Thymus (tissue), 11 donors: ENCODE data around the gene DDX1. TPM values are rescaled to one million over a fixed set of nuclear protein-coding genes. Genes with fewer than 3 reads are reported as not detected.
A peak's percentile ranks its signal among the peaks of the same experiment; 100 is the strongest.

Source experiments
- DNase-seq, 9 donors: peaks; one replicate each; pipeline ENCODE4 v3.0.0-alpha.2; 2013; ENCODE audit warnings: low spot score in 9 of 9, low read depth in 6 of 9, missing footprints in 1 of 9
- H3K27ac ChIP-seq, 2 donors: one replicate each; pipeline ENCODE4 v1.5.1; 2013; ENCODE audit warnings: control low read depth in 1 of 2, low read depth in 1 of 2, low read length in 1 of 2, mild to moderate bottlenecking in 1 of 2, moderate library complexity in 1 of 2
- H3K27me3 ChIP-seq, 2 donors: one replicate each; pipeline ENCODE4 v1.5.1; 2013; ENCODE audit warnings: low read length in 1 of 2; ENCODE audit not compliant: control insufficient read depth in 2 of 2, insufficient read depth in 1 of 2
- H3K36me3 ChIP-seq, 2 donors: one replicate each; pipeline ENCODE4 v1.5.1; 2013; ENCODE audit warnings: low read length in 1 of 2, mild to moderate bottlenecking in 1 of 2, moderate library complexity in 1 of 2; ENCODE audit not compliant: control insufficient read depth in 2 of 2, insufficient read depth in 2 of 2
- H3K4me1 ChIP-seq, 2 donors: one replicate each; pipeline ENCODE4 v1.5.1; 2013; ENCODE audit warnings: low read length in 2 of 2; ENCODE audit not compliant: control insufficient read depth in 2 of 2, insufficient read depth in 2 of 2
- H3K4me3 ChIP-seq, 2 donors: one replicate each; pipeline ENCODE4 v1.5.1; 2013; ENCODE audit warnings: low read length in 2 of 2, control low read depth in 1 of 2, mild to moderate bottlenecking in 1 of 2
- H3K9me3 ChIP-seq, 2 donors: one replicate each; pipeline ENCODE4 v1.5.1; 2013; ENCODE audit warnings: low read length in 1 of 2, mild to moderate bottlenecking in 1 of 2; ENCODE audit not compliant: control insufficient read depth in 2 of 2, insufficient read depth in 1 of 2
- WGBS: extraction: QIAGEN DNeasy Blood & Tissue Kit; methylation state at CpG from one replicate; pipeline ENCODE4 v1.1.7; 2013; 5-methylcytosine and 5-hydroxymethylcytosine counted together
- polyA plus RNA-seq: library from polyadenylated mRNA; stranded (reverse); fragments of 200-250 nt; gene quantifications from one replicate; pipeline ENCODE4 v1.2.3, GENCODE V29; 2013
- total RNA-seq: library from RNA; stranded (reverse); fragments of 120-200 nt; gene quantifications from one replicate; pipeline ENCODE4 v1.2.4, GENCODE V29; 2013
- donor health status: healthy.

The DDX1 gene
- total and polyA plus RNA-seq, 2 donors: 57.7 to 64.2 TPM

DNA sequence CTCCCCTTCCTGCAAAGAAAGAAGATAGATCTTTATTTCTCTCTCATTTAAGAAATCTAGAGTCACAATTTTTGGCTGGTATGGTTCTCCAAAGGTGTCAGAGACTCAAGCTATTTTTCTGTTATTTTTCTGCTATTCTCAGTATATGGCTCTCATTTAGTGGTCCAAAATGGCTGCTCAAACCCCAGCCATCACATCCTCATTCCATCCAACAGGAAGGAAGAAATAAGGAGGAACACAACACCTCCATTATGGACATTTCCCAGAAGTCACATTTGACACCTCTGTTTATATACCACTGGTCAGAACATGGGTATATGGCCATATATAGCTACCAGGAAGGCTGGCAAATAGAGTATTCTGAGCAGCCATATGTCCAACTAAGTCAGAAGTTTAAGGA lies 7.4 kb upstream of the DDX1 start:
- H3K27me3 ChIP-seq: no peaks in the 10 kb centered on the region
- no peaks in the 10 kb centered on the region for H3K9me3 ChIP-seq
- H3K4me3 ChIP-seq: no peak overlapping the region
- H3K27ac ChIP-seq: no peak overlapping the region
- no peaks in the 10 kb centered on the region for H3K36me3 ChIP-seq
- H3K4me1 ChIP-seq: no peaks in the 10 kb centered on the region
- no peak for DNase-seq

DNA sequence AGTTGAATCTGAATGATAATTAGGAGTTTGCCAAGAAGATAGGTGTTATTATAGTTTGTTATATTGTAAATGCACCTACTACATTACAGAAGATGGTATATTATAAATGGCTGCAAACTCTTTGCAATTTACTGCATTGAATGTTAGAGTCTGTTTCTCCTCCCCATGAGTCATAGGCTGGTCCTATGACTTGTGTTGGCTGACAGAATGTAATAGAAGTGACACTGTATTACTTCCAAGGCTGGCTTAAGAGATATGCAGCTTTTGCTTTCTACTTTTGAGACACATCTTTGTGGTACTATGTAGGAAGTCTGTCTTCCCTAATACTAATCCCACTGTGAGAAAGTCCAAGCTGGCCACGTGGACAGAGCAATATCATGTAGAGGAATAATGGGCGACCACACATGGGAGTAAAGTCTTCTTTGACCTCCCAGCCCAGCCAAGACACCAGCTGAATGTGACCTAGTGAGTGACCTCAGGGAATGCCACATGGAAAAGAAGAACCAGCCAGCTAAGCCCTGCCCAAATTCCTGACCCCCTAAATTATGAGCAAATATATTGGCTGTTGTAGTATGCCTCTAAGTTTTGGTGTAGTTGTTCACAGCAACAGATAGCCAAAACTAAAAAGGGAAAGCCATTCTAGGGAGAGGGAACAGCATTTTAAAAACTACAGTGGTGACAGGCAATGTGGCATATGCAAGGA lies 6.8 kb upstream of the DDX1 start:
- no peaks in the 10 kb centered on the region for H3K27me3 ChIP-seq
- no peaks in the 10 kb centered on the region for H3K9me3 ChIP-seq
- H3K36me3 ChIP-seq: no peaks in the 10 kb centered on the region
- H3K27ac ChIP-seq: no peak overlapping the region
- WGBS: 90% methylated on average over 2 of the region's 2 CpGs
- no peak for DNase-seq
- no peaks in the 10 kb centered on the region for H3K4me1 ChIP-seq
- H3K4me3 ChIP-seq: no peak overlapping the region

DNA sequence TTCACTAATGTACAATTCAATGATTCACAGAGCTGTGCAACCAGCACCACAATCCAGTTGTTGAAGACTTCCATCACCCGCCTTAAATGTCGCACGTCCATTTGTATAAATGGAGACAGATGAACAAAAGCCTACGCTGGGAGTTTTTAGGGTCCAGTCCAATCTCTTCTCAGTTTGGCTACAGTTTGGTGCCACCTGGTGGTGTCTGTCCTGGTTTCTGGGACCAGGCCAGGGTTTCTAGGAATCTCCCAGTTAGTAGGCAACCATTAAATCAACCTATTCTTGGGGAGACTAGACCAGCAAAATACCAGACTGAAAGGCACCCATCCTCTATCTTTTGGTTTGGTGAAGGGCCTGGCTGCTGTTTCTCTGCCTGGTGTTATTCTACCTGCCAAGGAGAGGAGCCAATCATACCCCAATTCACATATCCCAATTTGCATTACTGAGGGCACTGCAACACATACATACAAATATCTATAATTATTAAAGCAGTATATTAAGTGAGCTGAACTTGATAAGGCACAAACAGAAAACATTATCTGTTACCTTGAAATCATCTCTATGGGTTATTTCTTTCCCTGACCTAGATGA lies 3.2 kb upstream of the DDX1 start:
- 74% methylated on average over 4 of the region's 4 CpGs for WGBS
- peak in 3 of 9 donors; percentile 6 to 27 (median 18) for DNase-seq
- H3K9me3 ChIP-seq: no peaks in the 10 kb centered on the region

DNA sequence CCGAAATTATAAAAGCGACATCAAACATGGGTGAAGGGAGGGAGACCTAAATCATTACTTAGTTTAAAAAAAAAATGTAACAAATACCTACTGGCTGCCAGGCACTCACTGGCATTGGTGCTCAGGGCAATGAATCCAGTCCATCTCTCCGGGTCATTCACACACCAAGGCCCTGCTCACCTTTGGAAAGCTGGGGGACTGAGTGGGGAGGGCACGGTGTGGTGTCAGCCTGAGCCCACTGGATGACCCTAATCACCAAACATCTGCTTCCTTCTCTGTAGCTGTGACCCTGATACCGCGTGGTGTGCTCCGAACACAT lies 336 bp upstream of the DDX1 start:
- peak in 1 of 9 donors; percentile 5 for DNase-seq
- H3K4me1 ChIP-seq: peaks cover 5 to 7% of the 10 kb centered on the region in 2 donors
- no peaks in the 10 kb centered on the region for H3K27me3 ChIP-seq
- H3K9me3 ChIP-seq: no peaks in the 10 kb centered on the region
- peak overlapping the region; percentile 89 to 94 for H3K4me3 ChIP-seq
- peak overlapping the region; percentile 81 to 84 for H3K27ac ChIP-seq
- 27% methylated on average over 7 of the region's 7 CpGs for WGBS
- H3K36me3 ChIP-seq: peaks cover 5 to 8% of the 10 kb centered on the region in 2 donors

More for the DNA sequence above, 3.2 kb upstream of the DDX1 start:
- Histone ChIP-seq H3K4me1 (peaks cover 5% of the 10 kb centered on the region in 2 donors), H3K36me3 (no peaks in the 10 kb centered on the region), H3K27me3 (no peaks in the 10 kb centered on the region), H3K27ac (no peak overlapping the region), H3K4me3 (no peak overlapping the region)

DNA sequence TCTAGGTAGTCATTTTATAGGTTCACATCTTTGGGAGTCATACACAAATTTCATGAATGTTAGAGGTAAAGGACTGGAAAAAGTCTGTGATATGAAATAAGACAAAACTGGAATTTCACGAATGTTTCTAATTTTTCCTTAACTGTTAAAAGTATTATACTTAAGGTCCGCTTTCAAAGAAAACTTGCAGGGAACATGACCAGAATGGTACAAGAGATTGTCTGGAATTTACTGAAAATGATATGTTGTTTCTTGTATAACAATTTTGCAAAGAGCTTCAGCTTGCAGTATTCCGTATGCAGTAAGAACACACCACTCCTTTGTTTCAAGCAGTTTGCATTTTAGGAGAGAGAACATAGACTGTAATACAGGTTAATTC lies 1.6 kb downstream of the DDX1 start:
- Histone ChIP-seq H3K4me1 (peaks cover 5 to 7% of the 10 kb centered on the region in 2 donors), H3K27ac (no peak overlapping the region), H3K27me3 (no peaks in the 10 kb centered on the region), H3K36me3 (peaks cover 5 to 22% of the 10 kb centered on the region in 2 donors), H3K4me3 (no peak overlapping the region), H3K9me3 (no peaks in the 10 kb centered on the region)
- DNase-seq: no peak
- WGBS: 96% methylated on average over 3 of the region's 3 CpGs

DNA sequence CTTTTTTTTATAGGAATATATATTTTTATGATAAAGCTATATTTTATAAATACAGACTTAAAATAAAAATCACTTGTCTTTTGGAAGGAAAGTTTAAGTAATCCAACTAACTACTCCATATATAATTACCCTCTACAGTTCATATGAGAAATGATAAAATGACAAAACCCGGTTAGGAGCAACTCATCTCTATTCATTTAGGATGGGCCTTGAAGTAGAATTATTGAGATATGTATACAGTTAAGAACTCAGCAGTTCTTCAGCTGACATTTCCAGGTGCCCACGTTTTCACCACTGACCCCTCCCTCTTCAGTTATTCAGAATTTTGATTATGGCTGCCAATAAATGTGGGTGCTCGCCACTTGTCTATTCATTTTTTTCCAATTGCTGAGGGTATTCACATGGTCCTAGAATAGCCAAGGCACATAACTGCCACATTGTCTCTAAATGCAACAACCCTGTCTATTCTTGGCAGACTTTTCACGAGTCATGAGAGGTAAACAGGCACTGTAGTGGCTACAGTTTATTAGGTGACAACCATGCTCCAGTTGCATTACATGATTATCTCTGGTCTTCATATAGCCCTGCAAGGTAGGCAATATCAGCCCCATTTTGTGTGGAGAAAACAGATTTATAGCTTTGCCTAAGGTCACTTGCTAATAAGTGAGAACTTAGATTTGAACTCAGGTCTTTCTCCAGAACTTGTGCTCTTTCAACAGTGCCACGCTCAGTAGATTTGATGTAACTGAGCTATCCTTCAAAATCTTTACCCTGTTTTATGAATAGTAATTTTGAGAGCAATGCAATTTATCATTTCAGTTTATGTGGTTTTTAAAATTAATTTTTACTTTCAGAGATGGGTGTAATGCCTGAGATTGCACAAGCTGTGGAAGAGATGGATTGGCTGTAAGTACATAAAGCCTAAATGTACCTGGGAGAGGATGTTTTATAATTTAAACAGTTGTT lies 2.9 kb downstream of the DDX1 start:
- 86% methylated on average over 5 of the region's 5 CpGs for WGBS
- H3K4me1 ChIP-seq: peaks cover 5 to 7% of the 10 kb centered on the region in 2 donors
- no peak overlapping the region for H3K4me3 ChIP-seq
- no peak for DNase-seq
- H3K9me3 ChIP-seq: no peaks in the 10 kb centered on the region
- H3K27me3 ChIP-seq: no peaks in the 10 kb centered on the region
- peaks cover 5 to 29% of the 10 kb centered on the region in 2 donors for H3K36me3 ChIP-seq
- H3K27ac ChIP-seq: no peak overlapping the region

DNA sequence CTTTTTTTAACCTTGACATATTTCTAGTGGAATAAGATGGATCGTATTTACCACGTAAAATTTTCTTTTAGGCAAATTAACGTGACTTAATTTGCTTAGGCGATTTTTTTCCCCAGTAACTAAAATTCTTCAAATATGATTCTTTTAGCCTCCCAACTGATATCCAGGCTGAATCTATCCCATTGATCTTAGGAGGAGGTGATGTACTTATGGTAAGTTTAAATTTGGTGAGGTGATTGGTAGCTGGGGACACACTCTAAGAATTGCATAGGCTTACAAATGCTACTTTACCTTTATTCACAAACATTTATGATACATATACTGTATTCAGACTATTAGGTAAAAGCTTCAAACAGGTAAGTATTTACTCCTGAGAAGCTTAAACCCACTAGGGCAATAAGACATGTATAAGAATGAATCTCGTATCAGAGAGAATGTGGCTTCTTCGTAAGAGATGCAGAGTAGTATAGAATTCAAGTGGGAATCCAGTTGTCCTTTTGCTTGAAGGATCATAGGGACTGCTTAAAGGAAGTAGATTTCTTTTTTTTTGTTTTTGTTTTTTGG lies 3.8 kb downstream of the DDX1 start:
- Histone ChIP-seq H3K9me3 (no peaks in the 10 kb centered on the region), H3K4me3 (no peak overlapping the region), H3K36me3 (peaks cover 10 to 36% of the 10 kb centered on the region in 2 donors), H3K4me1 (peaks cover 5 to 7% of the 10 kb centered on the region in 2 donors), H3K27me3 (no peaks in the 10 kb centered on the region), H3K27ac (no peak overlapping the region)
- WGBS: 98% methylated on average over 6 of the region's 6 CpGs
- DNase-seq: no peak

DNA sequence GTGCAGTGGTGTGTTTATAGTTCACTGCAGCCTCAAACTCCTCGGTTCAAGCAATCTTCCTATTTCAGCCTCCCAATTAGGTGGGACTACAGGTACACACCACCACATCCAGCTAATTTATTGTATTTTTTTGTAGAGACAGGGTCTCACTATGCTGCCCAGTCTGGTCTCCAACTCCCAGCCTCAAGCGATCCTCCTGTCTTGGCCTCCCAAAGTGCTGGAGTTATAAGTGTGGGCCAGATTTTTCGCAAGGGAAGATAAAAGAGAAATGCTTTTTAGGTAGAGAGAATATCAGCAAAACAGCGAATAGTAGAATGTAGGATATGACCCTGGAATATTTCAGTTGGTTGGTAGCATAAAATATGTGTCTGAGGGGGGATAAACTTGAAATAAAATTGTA lies 4.3 kb downstream of the DDX1 start:
- H3K4me1 ChIP-seq: peaks cover 4 to 6% of the 10 kb centered on the region in 2 donors
- no peaks in the 10 kb centered on the region for H3K9me3 ChIP-seq
- H3K4me3 ChIP-seq: no peak overlapping the region
- DNase-seq: no peak
- peaks cover 14 to 41% of the 10 kb centered on the region in 2 donors for H3K36me3 ChIP-seq
- WGBS: 98% methylated on average over 4 of the region's 4 CpGs
- no peaks in the 10 kb centered on the region for H3K27me3 ChIP-seq
- H3K27ac ChIP-seq: no peak overlapping the region

DNA sequence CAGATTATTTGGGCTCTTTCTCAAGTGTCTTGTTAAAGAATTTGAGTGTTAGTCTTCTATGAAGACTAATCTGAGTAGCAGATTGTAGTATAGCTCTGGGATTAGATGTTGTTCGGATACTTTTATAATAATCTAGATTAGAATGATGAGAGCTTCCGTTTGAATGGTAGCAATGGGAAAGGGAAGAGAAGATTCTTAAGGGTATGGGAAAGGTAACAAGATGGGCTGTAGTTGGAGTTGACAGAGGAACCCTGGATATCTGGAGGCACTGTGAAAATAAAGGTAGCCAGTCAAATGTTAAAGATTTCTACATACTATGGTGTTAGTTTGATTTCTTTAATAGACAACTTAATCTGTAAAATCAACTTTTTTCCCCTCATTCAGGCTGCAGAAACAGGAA lies 4.7 kb downstream of the DDX1 start:
- H3K27me3 ChIP-seq: no peaks in the 10 kb centered on the region
- 95% methylated on average over 2 of the region's 2 CpGs for WGBS
- peaks cover under 1 to 4% of the 10 kb centered on the region in 2 donors for H3K4me1 ChIP-seq
- H3K36me3 ChIP-seq: peaks cover 19 to 45% of the 10 kb centered on the region in 2 donors
- no peak for DNase-seq
- H3K27ac ChIP-seq: no peak overlapping the region
- H3K4me3 ChIP-seq: no peak overlapping the region
- H3K9me3 ChIP-seq: no peaks in the 10 kb centered on the region
